Endodermal cell (in vitro differentiated cells): ENCODE data around the gene MYRIP. TPM values are rescaled to one million over a fixed set of nuclear protein-coding genes. Genes with fewer than 3 reads are reported as not detected.

Experiments used
- DNase-seq: peaks from one replicate; pipeline ENCODE4 v3.0.0-alpha.2; 2017
- H3K27ac ChIP-seq: 2 replicates; pipeline ENCODE4 v1.5.1; 2013; ENCODE audit warnings: mild to moderate bottlenecking, low read depth, low read length, moderate library complexity
- H3K27me3 ChIP-seq: 2 replicates; pipeline ENCODE4 v1.6.1; 2013; ENCODE audit warnings: mild to moderate bottlenecking, low read length, moderate library complexity; ENCODE audit not compliant: insufficient read depth, control insufficient read depth, poor library complexity, severe bottlenecking
- H3K36me3 ChIP-seq: 2 replicates; pipeline ENCODE4 v1.7.0; 2013; ENCODE audit warnings: mild to moderate bottlenecking, low read length, moderate library complexity; ENCODE audit not compliant: control insufficient read depth, insufficient read depth
- H3K4me1 ChIP-seq: one replicate; pipeline ENCODE4 v1.7.0; 2013; ENCODE audit warnings: low read length; ENCODE audit not compliant: control insufficient read depth, insufficient read depth
- H3K4me3 ChIP-seq: 2 replicates; pipeline ENCODE4 v1.5.1; 2013; ENCODE audit warnings: mild to moderate bottlenecking, low read length, moderate library complexity
- H3K9ac ChIP-seq: 2 replicates; pipeline ENCODE4 v1.6.1; 2013; ENCODE audit warnings: mild to moderate bottlenecking, low read length, moderate library complexity; ENCODE audit not compliant: poor library complexity, severe bottlenecking; ENCODE audit errors: extremely low read depth
- H3K9me3 ChIP-seq: 2 replicates; pipeline ENCODE4 v1.6.1; 2013; ENCODE audit warnings: mild to moderate bottlenecking, low read length, moderate library complexity; ENCODE audit not compliant: control insufficient read depth
- H3K27ac Mint-ChIP-seq: 2 replicates; pipeline ENCODE4 v1.8.0; 2020; ENCODE audit warnings: mixed read lengths
- H3K27me3 Mint-ChIP-seq: 2 replicates; pipeline ENCODE4 v1.8.0; 2021; ENCODE audit warnings: mild to moderate bottlenecking, mixed read lengths; ENCODE audit not compliant: insufficient read depth
- H3K36me3 Mint-ChIP-seq: 2 replicates; pipeline ENCODE4 v1.8.0; 2020; ENCODE audit warnings: low read depth, mixed read lengths
- H3K4me1 Mint-ChIP-seq: 2 replicates; pipeline ENCODE4 v1.8.0; 2020; ENCODE audit warnings: mixed read lengths
- H3K4me3 Mint-ChIP-seq: 2 replicates; pipeline ENCODE4 v1.8.0; 2020; ENCODE audit warnings: mild to moderate bottlenecking, moderate library complexity, mixed read lengths
- H3K9me3 Mint-ChIP-seq: 2 replicates; pipeline ENCODE4 v1.8.0; 2020; ENCODE audit warnings: mild to moderate bottlenecking, mixed read lengths
- CTCF ChIP-seq: fragments of 200-600 bp; sonication (generic); conservative IDR thresholded peaks from 2 replicates; pipeline ENCODE4 v1.5.0; 2021; ENCODE audit warnings: antibody characterized with exemption, mild to moderate bottlenecking
- WGBS, 2 experiments: methylation state at CpG; one replicate each; pipeline versions ENCODE4 v1.1.5 to v1.1.7; 2013; ENCODE audit warnings: missing lambda C conversion rate in 2 of 2, mixed read lengths in 1 of 2; ENCODE audit not compliant: insufficient coverage in 1 of 2, insufficient read length in 1 of 2; 5-methylcytosine and 5-hydroxymethylcytosine counted together
- total RNA-seq, 2 donors: library from RNA; stranded (reverse); fragmentation: NEBNext Ultra II Directional in 1 of 2; extraction: Animal tissue kit (Norgen Biotek cat#: 25700) in 1 of 2; gene quantifications; 2 replicates in 1 of 2; 3 replicates in 1 of 2; pipeline ENCODE4 v1.2.1, GENCODE V29; 2021

Gene MYRIP
- total RNA-seq, 2 donors from 2014 or later = 4.3 to 4.6 TPM

DNA sequence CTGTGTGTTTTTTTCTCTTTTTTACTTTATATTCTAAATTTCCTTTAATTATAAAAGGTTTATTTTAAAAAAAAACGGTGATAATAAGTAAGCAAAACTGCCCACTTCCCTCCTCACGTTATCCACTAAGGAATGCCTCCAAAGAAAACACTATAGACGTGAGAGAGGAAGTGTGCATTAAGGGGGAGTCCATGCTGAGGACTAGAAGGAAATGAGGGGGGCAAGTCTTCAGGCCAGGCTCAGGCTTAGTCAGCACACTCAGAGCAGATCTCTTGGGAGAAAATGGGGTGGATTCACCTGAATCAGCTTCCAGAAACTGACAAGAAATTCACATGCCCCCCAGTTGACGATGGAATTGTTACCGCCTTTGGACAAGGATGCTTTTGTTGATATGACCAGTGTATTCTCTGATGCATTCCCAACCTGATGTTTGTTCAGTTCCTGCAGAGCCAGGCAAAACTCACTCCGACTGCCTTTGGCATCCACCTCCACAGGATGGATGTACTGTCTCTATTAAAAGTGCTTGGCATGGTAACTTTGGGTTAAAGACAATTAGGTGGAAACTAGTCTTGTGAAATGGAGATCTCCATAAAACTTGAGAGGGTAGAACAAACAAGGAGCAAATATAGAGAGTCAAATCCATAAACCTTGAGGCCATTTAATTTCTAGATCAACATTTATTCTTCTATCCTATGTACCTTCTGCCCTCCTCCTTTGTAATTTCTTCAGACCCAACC lies 167.8 kb downstream of the MYRIP start:
- Histone ChIP-seq H3K4me3 (no peak overlapping the region), H3K27me3 (no peaks in the 10 kb centered on the region), H3K9ac (no peak overlapping the region), H3K36me3 (no peaks in the 10 kb centered on the region), H3K27ac (no peak overlapping the region), H3K4me1 (no peaks in the 10 kb centered on the region), H3K9me3 (no peaks in the 10 kb centered on the region)
- no peak overlapping the region for H3K4me3 Mint-ChIP-seq
- H3K9me3 Mint-ChIP-seq = peaks cover 7% of the 10 kb centered on the region
- H3K36me3 Mint-ChIP-seq = no peaks in the 10 kb centered on the region
- H3K4me1 Mint-ChIP-seq = no peaks in the 10 kb centered on the region
- no peak for DNase-seq
- H3K27ac Mint-ChIP-seq = no peak overlapping the region
- H3K27me3 Mint-ChIP-seq = peaks cover 25% of the 10 kb centered on the region
- 93 to 97% methylated on average over 3 to 4 of the region's 6 CpGs for WGBS, 2 experiments
- TF ChIP-seq CTCF = no peak

DNA sequence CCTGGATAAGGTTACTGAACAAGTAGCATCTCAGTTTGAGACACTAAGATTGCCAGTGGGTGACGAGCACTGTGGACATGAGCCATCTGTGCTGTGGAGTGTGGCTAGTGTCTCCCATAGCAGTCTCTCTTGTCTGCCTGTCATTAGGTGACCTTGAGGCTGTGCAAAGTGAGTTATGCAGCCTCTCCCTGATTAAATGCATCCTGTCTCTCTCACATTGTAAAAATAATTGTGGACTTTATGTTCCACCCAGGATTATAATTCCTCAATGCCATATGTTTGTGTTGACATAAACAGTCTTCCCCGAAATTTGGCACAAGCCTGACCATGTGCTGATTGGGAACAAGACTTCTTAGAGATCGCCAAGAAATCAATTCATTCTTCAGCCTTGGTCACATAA lies 168.9 kb downstream of the MYRIP start:
- H3K4me3 ChIP-seq = no peak overlapping the region
- H3K4me1 ChIP-seq = no peaks in the 10 kb centered on the region
- peaks cover 22% of the 10 kb centered on the region for H3K27me3 Mint-ChIP-seq
- H3K27ac ChIP-seq = no peak overlapping the region
- H3K4me1 Mint-ChIP-seq = no peaks in the 10 kb centered on the region
- H3K27me3 ChIP-seq = no peaks in the 10 kb centered on the region
- H3K36me3 Mint-ChIP-seq = no peaks in the 10 kb centered on the region
- no peak for DNase-seq
- peaks cover 7% of the 10 kb centered on the region for H3K9me3 Mint-ChIP-seq
- H3K9me3 ChIP-seq = no peaks in the 10 kb centered on the region
- no peak overlapping the region for H3K27ac Mint-ChIP-seq
- WGBS, 2 experiments = 93 to 95% methylated on average over 3 of the region's 3 CpGs
- H3K9ac ChIP-seq = no peak overlapping the region
- H3K36me3 ChIP-seq = no peaks in the 10 kb centered on the region
- TF ChIP-seq CTCF = no peak
- H3K4me3 Mint-ChIP-seq = no peak overlapping the region

GRCh38 chr3:39980058-39980457 lies 170.6 kb downstream of the MYRIP start:
- H3K9me3 Mint-ChIP-seq = peaks cover 9% of the 10 kb centered on the region
- no peaks in the 10 kb centered on the region for H3K36me3 ChIP-seq
- WGBS, 2 experiments = 56 to 67% methylated on average over 3 to 4 of the region's 4 CpGs
- no peak for TF ChIP-seq CTCF
- DNase-seq = no peak
- no peak overlapping the region for H3K4me3 Mint-ChIP-seq
- no peak overlapping the region for H3K27ac Mint-ChIP-seq
- H3K27me3 Mint-ChIP-seq = peaks cover 5% of the 10 kb centered on the region
- no peaks in the 10 kb centered on the region for H3K27me3 ChIP-seq
- H3K4me1 ChIP-seq = no peaks in the 10 kb centered on the region
- H3K9ac ChIP-seq = no peak overlapping the region
- H3K36me3 Mint-ChIP-seq = no peaks in the 10 kb centered on the region
- no peaks in the 10 kb centered on the region for H3K4me1 Mint-ChIP-seq
- H3K9me3 ChIP-seq = no peaks in the 10 kb centered on the region
- H3K27ac ChIP-seq = no peak overlapping the region
- H3K4me3 ChIP-seq = no peak overlapping the region
